Measurements from ENCODE around the gene TMEM116.

- TF ChIP-seq CTCF (IDR thresholded peaks at IDR 0.05; ENCODE audit: low read depth, low read length, poor library complexity, severe bottlenecking) (no peak), EZH2phosphoT487 (IDR thresholded peaks at IDR 0.05; ENCODE audit: borderline replicate concordance, low read length) (no peak)
These were observed 75.5 kb downstream of the TMEM116 start for GRCh38 chr12:111937429-111937828.

Measured in DOHH2 (cell line).